LNCaP clone FGC (cell line): ENCODE measurements around the gene RPL3.
"Not testable (repeated sequence)": the region's sequence is repeated elsewhere in the genome, so short reads cannot be mapped to it uniquely, and the experiment has no call there.

ENCODE experiments used
- DNase-seq: peaks from one replicate; pipeline ENCODE4 v3.0.0-alpha.2; 2011; ENCODE audit warnings: low read depth
- H3K4me3 ChIP-seq: 2 replicates; pipeline ENCODE4 v1.5.1; 2011; ENCODE audit warnings: mild to moderate bottlenecking, low read depth, low read length, control low read depth
- TF ChIP-seq, protein P1 (sequence below): IDR thresholded peaks from 2 replicates; pipeline ENCODE4 v1.5.1; 2012; ENCODE audit warnings: mild to moderate bottlenecking; ENCODE audit not compliant: control insufficient read depth, insufficient read depth; ENCODE audit errors: extremely low read depth

RPL3 gene

DNA sequence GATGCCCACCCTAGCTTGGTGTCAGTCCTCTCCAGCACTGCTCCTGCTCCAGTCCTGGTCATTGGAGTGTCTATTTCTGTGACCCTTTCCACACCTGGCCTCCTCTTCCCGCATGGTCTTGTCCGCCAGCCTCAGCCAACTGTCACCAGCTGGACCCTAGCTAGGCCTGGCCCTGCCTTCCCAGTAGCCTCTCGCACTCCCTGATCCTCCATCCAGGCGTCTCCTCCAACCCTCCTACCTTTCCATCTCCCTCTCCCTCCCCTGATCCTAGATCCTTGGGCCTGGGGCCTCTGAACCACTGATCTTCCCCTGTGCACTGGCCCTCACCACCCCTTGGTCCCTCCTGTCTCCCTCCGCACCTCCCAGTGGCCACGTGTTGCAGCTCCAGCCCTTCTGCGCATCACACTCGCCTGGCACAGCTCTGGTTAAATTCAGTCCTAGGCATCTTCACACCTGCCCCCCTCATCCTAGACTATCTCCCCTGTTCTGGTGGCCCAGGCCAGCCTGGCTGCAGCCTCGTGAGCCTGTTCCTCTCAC, 40.3 kb upstream of the RPL3 start:
- no peak for DNase-seq
- no peak overlapping the region for H3K4me3 ChIP-seq
- TF ChIP-seq, protein P1, sequence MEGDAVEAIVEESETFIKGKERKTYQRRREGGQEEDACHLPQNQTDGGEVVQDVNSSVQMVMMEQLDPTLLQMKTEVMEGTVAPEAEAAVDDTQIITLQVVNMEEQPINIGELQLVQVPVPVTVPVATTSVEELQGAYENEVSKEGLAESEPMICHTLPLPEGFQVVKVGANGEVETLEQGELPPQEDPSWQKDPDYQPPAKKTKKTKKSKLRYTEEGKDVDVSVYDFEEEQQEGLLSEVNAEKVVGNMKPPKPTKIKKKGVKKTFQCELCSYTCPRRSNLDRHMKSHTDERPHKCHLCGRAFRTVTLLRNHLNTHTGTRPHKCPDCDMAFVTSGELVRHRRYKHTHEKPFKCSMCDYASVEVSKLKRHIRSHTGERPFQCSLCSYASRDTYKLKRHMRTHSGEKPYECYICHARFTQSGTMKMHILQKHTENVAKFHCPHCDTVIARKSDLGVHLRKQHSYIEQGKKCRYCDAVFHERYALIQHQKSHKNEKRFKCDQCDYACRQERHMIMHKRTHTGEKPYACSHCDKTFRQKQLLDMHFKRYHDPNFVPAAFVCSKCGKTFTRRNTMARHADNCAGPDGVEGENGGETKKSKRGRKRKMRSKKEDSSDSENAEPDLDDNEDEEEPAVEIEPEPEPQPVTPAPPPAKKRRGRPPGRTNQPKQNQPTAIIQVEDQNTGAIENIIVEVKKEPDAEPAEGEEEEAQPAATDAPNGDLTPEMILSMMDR = no peak

DNA sequence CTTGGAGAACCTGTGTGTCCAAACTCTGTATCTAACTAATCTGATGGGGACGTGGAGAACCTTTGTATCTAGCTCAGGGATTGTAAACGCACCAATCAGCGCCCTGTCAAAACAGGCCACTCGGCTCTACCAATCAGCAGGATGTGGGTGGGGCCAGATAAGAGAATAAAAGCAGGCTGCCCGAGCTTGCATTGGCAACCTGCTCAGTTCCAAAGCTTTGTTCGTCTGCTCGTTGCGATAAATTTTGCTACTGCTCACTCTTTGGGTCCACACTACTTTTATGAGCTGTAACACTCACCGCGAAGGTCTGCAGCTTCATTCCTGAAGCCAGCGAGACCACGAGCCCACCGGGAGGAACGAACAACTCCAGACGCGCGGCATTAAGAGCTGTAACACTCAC, 38.8 kb upstream of the RPL3 start:
- DNase-seq, H3K4me3 ChIP-seq: not testable (repeated sequence)

DNA sequence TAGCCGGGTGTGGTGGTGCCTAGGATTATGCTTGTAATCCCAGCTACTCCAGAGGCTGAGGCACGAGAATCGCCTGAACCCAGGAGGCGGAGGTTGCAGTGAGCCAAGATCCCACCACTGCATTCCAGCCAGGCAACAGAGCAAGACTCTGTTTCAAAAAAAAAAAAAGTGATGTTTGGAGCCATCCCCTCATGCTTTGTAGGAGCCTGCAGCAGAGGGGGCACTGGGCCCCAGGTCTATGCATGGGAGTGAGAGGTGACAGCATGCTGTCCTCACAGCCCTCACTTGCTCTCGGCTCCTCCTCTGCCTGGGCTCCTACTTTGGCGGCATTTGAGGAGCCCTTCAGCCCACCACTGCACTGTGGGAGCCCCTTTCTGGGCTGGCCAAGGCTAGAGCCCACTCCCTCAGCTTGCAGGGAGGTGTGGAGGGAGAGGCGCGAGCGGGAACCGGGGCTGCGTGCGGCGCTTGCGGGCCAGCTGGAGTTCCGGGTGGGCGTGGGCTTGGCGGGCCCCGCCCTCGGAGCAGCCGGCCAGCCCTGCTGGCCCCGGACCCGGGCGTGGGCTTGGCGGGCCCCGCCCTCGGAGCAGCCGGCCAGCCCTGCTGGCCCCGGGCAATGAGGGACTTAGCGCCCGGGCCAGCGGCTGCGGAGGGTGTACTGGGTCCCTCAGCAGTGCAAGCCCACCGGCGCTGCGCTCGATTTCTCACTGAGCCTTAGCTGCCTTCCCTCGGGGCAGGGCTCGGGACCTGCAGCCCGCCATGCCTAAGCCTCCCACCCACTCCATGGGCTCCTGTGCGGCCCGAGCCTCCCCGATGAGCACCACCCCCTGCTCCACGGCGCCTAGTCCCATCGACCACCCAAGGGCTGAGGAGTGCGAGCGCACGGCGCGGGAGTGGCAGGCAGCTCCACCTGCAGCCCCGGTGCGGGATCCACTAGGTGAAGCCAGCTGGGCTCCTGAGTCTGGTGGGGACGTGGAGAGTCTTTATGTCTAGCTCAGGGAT, 38.0 kb upstream of the RPL3 start:
- H3K4me3 ChIP-seq, DNase-seq: not testable (repeated sequence)

DNA sequence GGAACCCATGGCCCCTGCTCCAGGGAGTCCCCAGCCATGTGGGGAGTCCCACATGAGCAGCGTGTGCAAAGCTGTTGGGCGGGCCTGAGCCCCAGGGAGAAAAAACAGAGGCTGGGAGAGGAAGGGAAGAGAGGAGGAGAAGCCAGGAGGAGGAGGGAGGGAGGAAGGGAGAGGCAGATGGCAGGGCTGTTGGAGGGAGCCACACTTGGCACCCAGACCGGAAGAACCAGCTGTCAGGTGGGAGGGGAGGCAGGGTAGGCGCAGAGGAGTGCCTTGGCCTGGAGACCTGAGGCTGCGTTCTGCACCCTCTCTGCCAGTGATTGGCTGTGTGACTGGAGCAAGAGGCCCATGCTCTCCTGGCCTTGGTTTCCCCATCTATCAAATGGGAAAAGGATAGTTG, 37.0 kb upstream of the RPL3 start:
- TF ChIP-seq, protein P1 = no peak
- no peak overlapping the region for H3K4me3 ChIP-seq
- no peak for DNase-seq

DNA sequence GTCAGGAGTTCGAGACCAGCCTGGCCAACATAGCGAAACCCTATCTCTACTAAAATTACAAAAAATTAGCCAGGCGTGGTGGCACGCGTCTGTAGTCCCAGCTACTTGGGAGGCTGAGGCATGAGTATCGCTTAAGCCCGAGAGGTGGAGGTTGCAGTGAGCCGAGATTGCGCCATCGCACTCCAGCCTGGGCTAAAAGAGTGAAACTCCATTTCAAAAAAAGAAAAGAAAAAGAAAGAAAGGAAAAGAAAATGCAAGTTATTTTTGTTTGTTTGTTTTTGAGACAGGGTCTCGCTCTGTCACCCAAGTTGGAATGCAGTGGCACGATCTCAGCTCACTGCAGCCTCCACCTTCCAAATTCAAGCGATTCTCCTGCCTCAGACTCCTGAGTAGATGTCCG, 36.4 kb upstream of the RPL3 start:
- not testable (repeated sequence) for DNase-seq, H3K4me3 ChIP-seq

DNA sequence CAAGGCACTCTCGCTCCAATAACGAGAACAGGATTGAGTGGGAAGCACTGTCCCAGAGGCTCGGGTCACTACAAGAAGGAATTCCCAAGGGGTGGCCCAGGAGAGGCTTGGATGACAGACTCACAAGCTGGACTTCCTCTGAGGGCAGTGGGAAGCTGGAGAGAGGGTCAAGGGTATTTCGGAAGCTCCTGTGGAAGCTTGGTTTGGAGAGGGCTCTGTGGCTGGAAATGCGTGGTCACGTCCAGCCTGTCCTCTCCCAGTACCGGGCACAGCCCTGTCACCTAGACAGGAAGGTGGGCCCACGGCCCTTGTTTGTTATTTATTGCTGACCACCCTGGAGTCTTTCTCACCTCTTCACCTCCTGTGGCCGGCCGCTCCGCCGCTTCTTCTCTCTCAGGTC, 35.7 kb upstream of the RPL3 start:
- H3K4me3 ChIP-seq = no peak overlapping the region
- TF ChIP-seq, protein P1 = no peak
- DNase-seq = no peak

DNA sequence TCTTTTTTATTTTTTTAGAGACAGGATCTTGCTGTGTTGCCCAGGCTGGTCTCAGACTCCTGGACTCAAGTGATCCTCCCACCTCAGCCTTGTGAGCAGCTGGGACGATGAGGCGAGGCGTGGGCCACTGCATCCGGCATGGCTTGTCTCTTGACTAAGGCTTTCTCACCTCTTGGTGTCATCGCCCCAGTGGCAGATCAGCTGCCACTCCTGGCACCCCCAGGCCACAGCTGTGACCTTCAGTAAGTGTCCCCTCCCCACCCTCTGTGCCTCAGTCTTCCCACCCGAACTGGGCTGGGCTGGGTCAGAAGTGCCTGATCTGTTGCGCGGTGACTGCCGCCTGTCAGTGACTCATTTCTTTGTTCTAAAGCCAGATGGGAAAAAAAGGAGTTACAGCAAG, 33.9 kb upstream of the RPL3 start:
- no peak overlapping the region for H3K4me3 ChIP-seq
- no peak for DNase-seq
- TF ChIP-seq, protein P1 = no peak

DNA sequence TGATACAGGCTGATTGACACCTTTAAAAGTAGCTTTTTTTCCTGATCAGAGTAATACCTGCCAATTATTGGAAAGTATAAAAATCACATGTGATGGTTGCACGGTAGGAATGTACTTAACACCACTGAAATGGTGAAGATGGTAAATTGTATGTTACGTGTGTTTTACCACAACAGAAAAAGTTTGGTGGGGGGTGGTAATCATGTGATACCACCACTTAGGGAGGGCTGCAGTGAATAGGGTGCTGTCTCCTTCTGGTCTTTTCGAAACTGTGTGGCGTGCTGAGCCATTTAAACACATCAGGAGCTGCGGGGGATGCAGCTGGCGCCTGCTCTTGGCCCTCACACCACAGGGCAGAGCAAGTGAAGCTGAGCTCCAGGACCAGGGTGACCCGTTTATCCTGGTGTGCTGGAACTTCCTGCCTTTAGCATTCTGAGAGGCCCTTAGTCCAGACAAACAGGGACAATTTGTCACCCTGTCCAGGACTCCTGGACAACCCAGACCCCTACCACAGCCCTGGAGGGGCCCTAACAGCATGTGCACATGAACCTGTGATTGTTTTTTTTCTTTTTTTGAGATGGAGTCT, 33.0 kb upstream of the RPL3 start:
- TF ChIP-seq, protein P1 = no peak
- DNase-seq = no peak
- no peak overlapping the region for H3K4me3 ChIP-seq
